HG02571 (cell line): ENCODE data around the gene CLEC4M.
"Not testable (repeated sequence)": the region's sequence is repeated elsewhere in the genome, so short reads cannot be mapped to it uniquely, and the experiment has no call there.

ENCODE experiments used
- ATAC-seq: cut with Tn5 transposase; IDR thresholded peaks from one replicate; pipeline ENCODE4 v1.9.1; 2021; ENCODE audit warnings: mild to moderate bottlenecking, moderate library complexity; ENCODE audit not compliant: unreplicated experiment

The CLEC4M gene

GRCh38 chr19:7739801-7740681 lies 23.0 kb upstream of the CLEC4M start:
- ATAC-seq = no peak

GRCh38 chr19:7740682-7741054 lies 22.4 kb upstream of the CLEC4M start:
- no peak for ATAC-seq

- ATAC-seq = no peak
Measured at GRCh38 chr19:7742575-7742974, 20.5 kb upstream of the CLEC4M start.

- no peak for ATAC-seq
Measured at GRCh38 chr19:7742991-7743390, 20.1 kb upstream of the CLEC4M start.

- peak; percentile 54 for ATAC-seq
Measured at GRCh38 chr19:7743425-7743841, 19.6 kb upstream of the CLEC4M start.

- no peak for ATAC-seq
Measured at GRCh38 chr19:7744199-7744786, 18.8 kb upstream of the CLEC4M start.

GRCh38 chr19:7744871-7745650 lies 18.0 kb upstream of the CLEC4M start:
- ATAC-seq = no peak

GRCh38 chr19:7746306-7746705 lies 16.7 kb upstream of the CLEC4M start:
- not testable (repeated sequence) for ATAC-seq

- no peak for ATAC-seq
Measured at GRCh38 chr19:7746903-7747884, 15.8 kb upstream of the CLEC4M start, which contains the start of gene CD209. CD209 (minus strand) TSS chr19:7747534; CDS start chr19:7747511, 23 bp downstream.

- no peak for ATAC-seq
Measured at GRCh38 chr19:7748171-7748570, 14.9 kb upstream of the CLEC4M start.

GRCh38 chr19:7748756-7749155 lies 14.3 kb upstream of the CLEC4M start:
- no peak for ATAC-seq

- ATAC-seq = no peak
Measured at GRCh38 chr19:7751157-7751783, 11.8 kb upstream of the CLEC4M start.

- no peak for ATAC-seq
Measured at GRCh38 chr19:7756258-7756657, 6.8 kb upstream of the CLEC4M start.

GRCh38 chr19:7757358-7757757 lies 5.7 kb upstream of the CLEC4M start:
- no peak for ATAC-seq

GRCh38 chr19:7759156-7759555 lies 3.9 kb upstream of the CLEC4M start:
- no peak for ATAC-seq

GRCh38 chr19:7763696-7764095 lies 653 bp downstream of the CLEC4M start:
- no peak for ATAC-seq

- ATAC-seq = not testable (repeated sequence)
Measured at GRCh38 chr19:7764157-7764556, 1.1 kb downstream of the CLEC4M start.

GRCh38 chr19:7765043-7765442 lies 2.0 kb downstream of the CLEC4M start:
- ATAC-seq = not testable (repeated sequence)

GRCh38 chr19:7766535-7766934 lies 3.5 kb downstream of the CLEC4M start:
- no peak for ATAC-seq

GRCh38 chr19:7767487-7767886 lies 4.4 kb downstream of the CLEC4M start:
- no peak for ATAC-seq
